HTR-8/SVneo (cell line): ENCODE data around the gene DOC2B.
A peak's percentile ranks its signal among the peaks of the same experiment; 100 is the strongest.
"Not testable (repeated sequence)": the region's sequence is repeated elsewhere in the genome, so short reads cannot be mapped to it uniquely, and the experiment has no call there.

Source experiments
- DNase-seq: peaks from one replicate; pipeline ENCODE4 v3.0.0; 2011; ENCODE audit warnings: low spot score, mixed read lengths; ENCODE audit not compliant: insufficient read length
- FAIRE-seq: peaks from 2 replicates; lab custom pipeline; 2011; peaks lifted over from hg19 to GRCh38; lab: Jason Lieb, UNC

The DOC2B gene

DNA sequence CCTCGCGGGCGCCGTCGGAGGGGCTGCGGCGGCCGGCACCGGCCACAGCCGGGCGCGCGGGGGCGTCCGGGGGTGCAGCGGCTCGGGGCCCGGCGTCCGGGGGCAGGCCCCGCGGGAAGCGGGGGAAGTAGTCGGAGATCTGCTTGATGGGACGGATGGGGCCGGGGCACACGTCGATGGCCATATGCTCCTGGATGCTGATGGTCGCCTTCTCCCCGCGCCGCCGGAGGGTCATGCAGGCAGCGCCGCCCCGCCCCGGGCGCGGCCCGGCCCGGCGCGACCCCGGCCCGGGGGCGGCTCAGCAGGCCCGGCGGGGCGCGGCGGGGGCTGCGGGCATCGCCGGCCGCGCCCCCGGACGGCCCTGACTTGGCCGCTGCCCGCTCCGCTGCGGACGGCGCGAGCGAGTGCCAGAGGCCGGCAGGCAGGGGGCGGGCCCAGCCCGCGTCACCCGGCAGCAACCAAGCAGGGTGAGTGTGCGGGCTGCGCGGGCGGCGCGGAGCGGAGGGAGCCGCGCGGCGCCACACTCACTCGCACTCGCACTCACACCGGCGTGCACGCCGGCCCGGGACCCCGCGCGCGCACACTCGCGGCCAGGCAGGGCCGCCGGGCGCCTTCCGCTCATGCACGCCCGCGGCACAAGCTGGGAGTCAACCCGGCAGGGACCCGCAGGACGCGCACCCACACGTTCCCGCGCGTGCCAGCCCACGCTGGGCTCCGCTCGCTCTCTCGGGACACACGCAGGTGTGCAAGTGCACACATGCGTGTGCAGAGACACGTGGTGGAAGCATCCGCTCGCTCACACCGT, at the start of gene DOC2B:
DOC2B (minus strand) TSS at position 406 of the 805 bp plus-strand sequence; CDS start at position 235, 171 bp downstream.
- no peak for DNase-seq
- FAIRE-seq, result peak; percentile 16

DNA sequence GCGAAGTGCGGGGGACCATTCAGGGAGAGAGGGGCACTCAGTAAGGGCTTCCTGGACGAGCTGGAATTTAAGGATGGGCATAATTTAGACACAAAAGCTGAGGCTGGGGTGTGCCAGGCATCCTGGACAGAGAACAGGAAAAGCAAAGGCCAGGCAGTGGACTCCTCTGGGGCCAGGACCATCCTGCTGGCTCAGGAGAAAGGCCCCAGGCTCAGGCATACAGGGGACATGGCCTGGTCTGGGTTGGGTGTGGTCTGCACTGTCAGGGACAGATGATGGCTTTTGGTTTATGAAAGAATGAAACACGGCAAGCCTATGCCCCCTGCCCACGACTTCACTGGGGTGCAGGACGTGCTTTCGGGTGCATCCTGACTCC, 48.9 kb upstream of the DOC2B start:
- FAIRE-seq (no peak), DNase-seq (no peak)

DNA sequence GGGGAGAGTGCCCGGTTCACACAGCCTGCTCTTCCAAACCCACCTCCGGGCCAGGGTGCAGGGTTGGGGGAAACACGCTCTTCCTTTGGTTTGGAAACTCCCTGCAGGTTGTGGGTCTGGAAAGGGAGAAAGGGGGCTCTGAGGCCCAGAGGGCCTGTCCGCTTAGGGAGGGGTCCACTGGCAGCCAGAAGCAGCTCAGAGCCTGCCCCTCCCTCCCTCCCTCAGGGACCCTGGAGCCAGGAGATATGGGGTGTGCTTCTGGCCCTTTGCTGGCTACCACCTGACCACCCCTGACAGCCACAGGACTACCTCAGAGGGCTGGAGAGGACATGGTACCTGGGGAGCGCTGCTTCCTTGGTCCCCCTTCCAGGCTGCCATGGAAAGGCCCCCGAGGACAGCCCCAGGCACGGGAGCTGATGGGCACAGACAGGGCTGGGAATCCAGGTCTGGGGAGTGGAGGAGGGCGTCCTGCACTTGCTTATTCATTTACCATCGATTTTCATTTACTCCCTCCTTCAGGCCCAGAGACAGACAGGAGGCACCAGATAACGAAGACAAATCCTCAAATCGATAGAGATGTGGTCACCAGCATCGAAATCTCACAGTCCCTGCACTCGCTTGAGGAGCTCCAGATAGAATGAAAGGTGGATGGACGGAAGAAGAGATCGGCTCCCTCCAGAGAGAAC, 48.4 kb upstream of the DOC2B start:
- DNase-seq (no peak), FAIRE-seq (no peak)

DNA sequence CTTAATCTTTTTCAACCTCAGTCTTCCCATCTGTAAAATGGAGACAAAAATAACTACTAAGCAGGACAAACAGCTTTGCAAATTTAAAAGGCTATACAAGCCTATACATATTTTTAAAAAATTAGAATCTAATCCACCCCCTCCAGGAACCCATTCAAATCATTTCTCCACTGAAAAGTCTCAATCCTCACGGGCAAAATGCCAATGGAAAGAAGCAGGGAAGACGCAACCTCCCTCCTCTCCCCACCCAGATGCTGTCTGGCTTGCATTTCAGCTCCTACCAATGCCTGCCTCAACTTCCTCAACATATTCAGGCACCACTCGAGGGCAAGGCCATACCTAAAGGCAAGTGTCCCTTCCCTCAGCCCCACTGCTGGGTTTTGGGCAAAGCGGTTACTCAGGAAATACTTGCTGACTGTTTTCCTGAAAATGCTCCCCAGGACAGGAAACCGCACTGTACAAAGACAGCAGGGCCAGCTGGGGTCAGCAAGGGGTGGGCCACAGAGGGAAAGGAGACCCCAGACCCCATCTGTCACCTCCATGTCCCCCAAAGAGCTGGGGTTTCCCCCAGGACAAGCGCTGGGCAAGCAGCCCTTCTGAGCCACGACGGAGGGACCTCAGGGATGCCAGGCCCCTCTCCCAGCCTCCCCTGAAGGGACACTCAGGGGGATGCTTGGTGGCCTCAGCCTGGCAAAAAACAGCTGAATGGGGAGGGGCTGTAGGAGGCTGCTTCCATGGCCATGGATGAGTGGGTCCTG, 47.7 kb upstream of the DOC2B start:
- DNase-seq (no peak), FAIRE-seq (no peak)

DNA sequence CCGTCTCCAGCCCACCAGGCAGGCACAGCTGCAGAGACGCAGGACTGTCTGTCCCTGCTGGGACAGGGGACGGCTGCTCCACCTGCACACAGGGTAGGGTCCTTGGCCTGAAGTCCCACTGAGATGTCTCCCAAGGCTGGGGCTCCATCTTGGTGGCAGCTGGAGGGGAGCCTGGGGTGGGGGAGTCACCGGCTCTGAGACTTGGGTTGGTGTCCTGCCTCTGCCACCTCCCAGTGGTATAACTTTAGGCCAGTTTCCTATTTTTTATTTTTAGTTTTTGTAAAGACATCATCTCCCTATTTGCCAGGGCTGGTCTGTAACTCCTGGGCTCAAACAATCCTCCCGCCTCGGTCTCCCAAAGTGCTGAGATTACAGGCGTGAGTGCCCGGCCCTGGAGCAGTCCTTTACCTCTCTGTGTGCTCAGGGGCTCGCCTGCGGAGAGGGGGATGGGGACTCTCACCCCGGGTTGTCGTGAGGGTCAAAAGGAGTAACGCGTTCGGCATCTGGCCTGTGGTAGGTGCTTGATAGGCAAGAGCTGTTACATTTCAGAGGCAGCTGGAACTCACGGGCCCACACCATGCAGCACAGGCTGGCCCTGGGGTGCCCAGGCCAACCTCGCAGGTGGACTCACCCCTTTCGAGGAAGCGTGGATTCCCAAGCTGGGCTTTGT, 46.6 kb upstream of the DOC2B start:
- no peak for FAIRE-seq
- no peak for DNase-seq

DNA sequence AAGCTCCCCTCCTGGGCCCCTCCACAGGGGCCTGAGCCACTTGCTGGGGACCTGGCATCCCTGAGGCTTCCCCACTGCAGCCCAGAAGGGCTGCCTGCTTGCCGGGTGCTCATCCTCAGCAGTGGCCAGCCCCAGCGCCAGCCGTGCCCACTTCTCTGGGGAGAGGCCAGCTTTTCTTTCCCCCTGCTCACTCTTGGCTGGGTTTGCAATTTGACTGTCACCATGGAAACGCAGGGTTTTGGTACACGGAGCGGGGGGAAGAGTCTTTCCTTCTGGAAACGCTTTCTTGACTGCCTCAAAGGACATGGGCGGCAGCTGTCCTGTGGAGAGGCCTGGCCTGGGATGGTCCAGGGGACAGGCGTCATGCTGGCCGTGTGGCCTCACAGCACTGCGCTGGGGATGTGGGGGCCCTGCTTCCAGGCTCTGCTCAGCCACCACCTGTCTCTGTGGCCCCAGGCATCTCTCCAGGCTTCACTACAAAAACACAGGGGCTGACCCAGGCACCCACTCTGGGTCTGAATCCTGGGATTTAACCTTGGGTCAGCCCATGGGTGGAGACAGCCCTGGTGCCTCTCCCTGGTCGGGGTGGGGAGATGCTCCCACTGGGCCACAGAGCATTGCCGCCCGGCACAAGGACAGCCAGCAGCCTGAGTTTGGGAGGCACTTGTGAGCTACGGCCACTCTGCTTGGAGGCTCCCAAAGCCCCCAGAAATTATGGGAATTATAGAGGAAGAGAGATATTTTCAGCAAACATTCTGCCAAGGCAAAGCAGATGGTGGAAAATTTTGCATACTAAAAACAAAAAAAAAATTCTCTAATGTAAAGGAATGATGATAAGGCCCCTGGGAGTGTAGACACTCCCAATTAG, 45.9 kb upstream of the DOC2B start:
- DNase-seq (no peak), FAIRE-seq (no peak)

DNA sequence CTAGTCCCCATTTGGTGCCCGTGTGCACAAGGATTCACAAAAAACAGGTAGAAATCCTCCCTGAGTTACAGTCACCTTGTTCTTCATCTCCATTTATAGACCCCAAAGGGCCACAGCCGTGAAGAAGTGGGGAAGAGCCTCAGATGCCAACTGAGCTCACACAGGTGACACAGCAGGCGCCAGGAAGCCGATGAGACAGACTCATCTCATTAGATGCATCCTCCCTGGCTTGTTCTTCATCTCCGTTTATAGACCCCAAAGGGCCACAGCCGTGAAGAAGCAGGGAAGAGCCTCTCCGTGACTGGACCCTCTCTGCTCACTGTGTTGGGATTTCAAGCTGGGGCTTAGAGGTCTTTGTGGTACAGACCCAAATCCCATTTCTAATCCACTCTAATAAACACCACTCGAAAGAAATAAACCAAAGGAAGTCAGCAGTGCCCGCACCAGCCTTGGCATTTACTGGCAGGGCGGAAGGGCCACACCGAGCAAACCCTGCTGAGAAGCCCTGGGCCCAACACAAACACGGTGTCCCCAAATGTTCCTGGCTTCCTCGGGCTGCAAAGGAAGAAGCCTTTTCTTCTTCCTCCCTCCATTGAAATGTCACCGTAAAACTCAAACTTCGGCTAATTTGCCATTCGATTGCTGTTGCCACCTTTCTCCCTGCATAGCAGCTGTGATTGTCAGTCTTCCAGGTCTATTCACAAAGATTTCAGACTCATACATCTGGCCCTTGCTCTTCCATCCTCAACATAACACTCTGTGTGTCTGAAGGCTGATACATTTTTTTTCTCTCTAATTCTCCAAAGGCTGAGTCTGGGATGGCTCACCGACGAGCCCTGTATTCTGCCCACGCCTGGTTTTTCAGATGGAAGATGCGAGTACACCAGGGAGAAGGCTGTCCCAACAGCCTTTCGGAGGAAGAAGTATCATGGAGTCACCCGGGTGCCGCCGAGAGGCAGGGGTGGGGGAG, 44.9 kb upstream of the DOC2B start:
- FAIRE-seq, result no peak
- no peak for DNase-seq

DNA sequence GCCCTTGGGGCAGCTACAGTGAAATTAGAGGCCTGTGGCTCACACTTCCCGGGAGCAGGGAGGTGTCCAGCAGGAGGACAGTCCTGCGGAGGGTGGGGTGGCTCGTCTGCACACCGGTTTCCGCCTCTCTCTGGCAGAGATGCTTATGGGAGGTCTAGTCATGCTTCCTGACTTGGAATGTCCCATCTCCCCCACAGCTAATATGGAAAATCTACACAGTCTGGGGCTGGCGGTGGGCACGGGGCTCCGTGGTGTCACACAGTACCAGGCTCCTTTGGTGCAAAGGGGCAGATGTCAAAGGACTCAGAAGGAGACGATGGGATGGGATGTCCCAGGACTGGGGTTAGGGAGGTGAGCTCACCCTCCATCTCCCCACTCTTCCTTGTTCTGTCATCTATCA, 44.1 kb upstream of the DOC2B start:
- no peak for DNase-seq
- FAIRE-seq, result no peak

DNA sequence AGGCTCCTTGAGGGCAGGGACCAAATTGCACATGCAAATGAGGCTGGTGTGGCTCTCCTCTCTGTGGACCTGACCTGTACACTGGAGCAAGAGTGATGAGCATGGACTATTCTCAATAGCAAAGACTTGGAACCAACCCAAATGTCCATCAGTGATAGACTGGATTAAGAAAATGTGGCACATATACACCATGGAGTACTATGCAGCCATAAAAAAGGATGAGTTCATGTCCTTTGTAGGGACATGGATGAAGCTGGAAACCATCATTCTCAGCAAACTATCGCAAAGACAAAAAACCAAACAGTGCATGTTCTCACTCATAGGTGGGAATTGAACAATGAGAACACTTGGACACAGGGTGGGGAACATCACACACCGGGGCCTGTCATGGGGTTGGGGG, 43.1 kb upstream of the DOC2B start:
- not testable (repeated sequence) for DNase-seq, FAIRE-seq

DNA sequence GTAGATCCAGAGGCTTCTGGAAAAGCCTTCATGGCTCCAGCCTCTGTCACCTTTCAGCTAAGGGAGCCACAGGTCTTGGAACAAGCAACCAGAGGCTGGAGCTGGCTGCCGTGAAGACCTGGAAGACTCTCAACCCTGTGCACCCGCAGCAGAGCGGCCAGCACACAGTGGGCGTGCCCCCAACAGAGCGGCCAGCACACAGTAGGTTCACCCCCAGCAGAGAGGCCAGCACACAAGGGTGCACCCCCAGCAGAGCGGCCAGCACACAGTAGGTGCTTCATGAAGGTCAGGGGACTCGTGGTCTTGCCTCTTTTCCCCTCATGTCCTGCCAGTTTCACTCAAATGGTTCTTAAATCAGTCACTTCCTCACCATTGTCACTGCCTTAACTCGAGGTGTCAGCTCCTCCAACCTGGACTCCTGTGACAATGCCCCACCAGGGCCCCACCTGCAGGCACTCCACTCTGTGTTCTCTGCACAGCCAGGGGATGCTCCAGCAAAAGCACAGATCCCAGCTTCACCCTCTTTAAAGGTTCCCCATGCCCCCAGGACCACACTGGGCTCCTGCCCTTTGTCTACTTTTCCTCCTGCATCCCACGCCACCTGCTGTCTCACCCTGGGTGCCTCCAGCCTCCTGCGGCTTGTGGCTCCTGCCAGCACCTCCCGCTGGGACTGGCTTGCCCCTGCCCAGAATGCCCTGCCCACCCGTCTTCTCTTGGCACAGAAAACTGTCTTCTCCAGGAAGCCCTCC, 42.4 kb upstream of the DOC2B start:
- DNase-seq (no peak), FAIRE-seq (no peak)

DNA sequence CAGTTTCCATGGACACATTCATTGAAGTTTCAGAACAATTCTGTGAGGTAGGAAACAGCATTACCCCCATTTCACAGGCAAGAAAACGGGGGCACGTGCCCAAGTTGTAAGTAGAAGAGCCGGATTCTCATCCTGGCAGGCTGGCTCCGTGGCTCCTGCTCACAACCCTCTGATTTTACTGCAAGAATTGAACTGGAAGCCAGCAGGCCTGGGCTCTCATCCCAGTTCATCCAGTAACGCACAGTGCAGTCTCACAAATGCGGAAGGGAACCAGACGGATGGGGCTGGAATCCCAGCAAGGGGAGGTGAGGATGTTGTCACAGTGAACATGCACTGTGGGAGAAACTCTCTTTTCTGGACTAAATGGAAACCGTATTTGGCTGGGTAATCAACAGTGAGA, 40.7 kb upstream of the DOC2B start:
- no peak for FAIRE-seq
- DNase-seq, result no peak

DNA sequence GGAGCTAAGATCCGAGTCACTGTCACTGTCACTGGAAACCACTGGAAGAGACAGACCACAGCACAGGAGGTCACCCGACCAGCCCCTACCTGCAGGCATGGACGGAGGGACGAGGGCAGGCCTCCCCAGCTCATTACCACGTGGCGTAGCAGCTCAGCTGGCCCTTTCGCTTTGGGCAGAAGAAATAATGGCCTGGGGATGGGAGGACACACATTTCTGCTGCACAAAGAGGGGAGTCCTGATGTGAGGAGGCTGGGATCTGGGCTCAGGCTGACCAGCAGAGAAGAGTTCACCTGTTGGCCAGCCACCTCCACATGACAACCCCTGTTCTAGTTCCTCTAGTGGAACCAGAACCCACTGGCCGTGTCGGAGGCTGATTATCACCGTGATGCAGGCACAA, 38.2 kb upstream of the DOC2B start:
- no peak for FAIRE-seq

DNA sequence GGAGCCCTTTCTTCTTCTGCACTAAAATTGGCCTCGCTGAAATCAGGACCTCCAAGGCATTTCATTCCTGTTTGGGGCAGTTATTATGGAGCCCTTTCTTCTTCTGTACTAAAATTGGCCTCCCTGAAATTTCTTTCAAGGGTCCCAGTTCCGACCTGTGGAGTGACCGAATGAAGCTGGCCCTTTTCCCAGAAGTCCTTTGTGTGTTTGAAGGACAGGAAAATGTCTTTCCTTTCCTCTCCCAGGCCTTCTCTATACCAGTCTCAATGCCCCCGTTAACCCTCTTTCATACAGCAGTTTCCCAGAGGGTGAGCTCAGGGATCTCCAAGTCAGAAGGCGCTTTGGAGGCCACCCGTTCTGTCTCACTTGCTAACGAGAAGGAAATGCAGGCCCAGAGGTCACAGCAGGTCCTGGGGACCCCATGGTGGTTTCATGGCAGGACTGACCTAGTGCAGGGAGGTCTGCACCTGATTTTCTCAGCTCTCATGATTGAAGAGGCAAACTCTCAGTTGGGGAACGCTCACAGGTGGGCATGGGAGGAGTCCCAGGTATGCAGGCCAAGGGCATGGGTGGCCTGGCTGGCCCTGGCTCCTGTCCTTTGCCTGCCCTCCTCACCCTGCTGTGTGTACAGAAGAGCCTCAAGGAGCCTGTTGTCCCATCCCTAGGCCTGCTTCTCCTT, 37.1 kb upstream of the DOC2B start:
- FAIRE-seq (no peak), DNase-seq (no peak)

More for the DNA sequence above, 38.2 kb upstream of the DOC2B start:
- no peak for DNase-seq

DNA sequence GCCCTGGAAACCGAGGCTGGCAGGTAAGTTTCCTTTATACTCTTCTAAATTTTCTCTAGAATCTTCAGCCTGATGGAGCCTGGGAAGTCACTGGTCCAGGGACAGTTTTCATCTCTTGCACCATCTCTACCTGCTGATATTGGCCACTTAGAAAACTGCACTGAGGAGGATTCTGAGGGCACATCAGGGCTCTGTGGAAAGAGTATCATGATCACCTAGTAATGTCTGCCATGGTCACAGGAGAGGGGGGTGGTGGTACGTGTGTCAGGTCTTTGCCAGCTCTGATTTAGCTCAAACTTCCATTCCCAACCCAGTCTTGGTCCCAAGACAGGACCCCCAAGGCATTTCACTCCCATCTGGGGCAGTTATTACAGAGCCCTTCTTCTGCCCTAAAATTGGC, 35.2 kb upstream of the DOC2B start:
- no peak for DNase-seq
- no peak for FAIRE-seq

DNA sequence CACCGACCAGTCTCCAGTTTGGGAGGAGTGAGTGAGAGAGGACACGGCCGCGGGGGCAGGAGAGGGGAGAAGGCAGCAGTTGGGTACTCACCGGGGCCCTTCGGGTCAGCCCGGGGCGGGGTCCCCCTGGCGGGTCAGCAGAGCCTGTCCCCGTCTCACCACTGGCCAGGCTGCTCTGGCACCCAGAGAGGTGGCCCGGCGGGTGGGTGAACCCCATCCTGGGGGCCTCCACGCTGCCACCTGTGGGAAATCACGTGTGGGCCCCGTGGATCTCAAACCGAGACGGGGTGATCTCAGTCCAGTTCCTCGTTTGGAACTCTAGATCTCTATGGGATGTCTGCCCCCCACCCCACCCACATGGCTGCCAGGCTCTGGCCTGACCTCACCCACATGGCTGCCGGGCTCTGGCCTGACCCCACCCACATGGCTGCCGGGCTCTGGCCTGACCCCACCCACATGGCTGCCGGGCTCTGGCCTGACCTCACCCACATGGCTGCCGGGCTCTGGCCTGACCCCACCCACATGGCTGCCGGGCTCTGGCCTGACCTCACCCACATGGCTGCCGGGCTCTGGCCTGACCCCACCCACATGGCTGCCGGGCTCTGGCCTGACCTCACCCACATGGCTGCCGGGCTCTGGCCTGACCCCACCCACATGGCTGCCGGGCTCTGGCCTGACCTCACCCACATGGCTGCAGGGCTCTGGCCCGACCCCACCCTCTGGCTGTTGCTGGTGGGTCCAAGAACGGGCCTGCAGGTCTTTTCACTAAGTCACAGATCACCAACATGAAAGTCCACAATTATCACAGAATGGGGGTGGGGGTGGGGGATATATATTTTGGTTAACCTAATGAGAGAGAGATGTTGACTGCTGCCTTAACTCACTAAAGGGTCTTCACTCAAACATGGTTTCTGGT, 34.4 kb upstream of the DOC2B start:
- FAIRE-seq, DNase-seq: not testable (repeated sequence)

DNA sequence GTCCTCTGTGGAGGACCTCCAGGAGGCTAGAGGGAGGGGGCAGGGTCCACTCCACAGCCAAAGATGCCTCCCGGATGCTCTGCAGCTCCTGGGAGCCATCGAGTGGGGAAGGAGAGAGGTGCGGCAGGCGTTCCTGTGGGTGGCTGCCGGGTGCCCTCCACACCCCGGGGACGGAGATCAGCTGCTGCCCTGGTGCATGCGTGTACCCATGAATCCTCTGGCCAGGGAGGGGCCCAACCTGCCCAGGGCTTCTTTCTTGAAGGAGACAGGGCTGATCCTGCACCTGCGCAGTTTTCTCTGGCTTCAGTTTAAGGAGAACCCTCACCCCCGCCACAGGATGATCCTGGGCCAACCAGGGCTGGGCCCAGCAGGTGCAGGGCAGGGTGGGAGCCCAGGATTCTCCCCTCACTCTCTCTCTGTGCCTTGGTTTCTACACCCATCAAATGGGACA, 33.5 kb upstream of the DOC2B start:
- DNase-seq, result no peak
- FAIRE-seq, result no peak
